Uterus (tissue), 2 donors: Measurements from ENCODE around the gene C1orf21.

Experiments used
- POLR2A ChIP-seq, 2 donors: fragments of 450-650 bp; IDR thresholded peaks; one replicate each; pipeline ENCODE4 v1.6.1; 2016; ENCODE audit warnings: antibody characterized with exemption in 2 of 2, mild to moderate bottlenecking in 1 of 2, moderate library complexity in 1 of 2
- TF ChIP-seq, protein P1 (sequence below), 4 experiments: fragments of 200-600 bp in 2 of 4; fragments of 450-650 bp in 2 of 4; sonication (generic) in 2 of 4; IDR thresholded peaks; one replicate each; pipeline ENCODE4 v1.5.1; 2016 to 2019; ENCODE audit warnings: antibody characterized with exemption in 4 of 4, mild to moderate bottlenecking in 2 of 4, moderate library complexity in 1 of 4

DNA sequence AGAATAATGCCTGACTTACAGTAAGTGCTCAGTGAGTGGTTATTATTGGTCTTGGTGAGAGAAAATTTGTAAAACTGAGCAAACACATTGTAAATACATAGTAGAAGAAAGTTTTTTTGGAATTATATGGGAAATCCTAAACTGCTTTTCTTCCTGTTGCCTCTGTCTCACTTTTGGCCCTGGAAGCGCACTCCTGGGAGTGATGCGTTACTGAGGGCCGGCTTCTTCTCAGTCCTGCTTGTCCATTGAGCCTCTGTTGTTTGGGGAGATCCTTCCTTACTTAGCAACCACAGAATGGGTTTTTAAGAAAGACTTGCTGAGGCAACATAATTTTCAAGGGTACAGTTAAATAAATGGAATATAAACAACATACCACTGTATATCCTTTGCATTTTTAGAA, 201.9 kb downstream of the C1orf21 start:
- TF ChIP-seq, protein P1, sequence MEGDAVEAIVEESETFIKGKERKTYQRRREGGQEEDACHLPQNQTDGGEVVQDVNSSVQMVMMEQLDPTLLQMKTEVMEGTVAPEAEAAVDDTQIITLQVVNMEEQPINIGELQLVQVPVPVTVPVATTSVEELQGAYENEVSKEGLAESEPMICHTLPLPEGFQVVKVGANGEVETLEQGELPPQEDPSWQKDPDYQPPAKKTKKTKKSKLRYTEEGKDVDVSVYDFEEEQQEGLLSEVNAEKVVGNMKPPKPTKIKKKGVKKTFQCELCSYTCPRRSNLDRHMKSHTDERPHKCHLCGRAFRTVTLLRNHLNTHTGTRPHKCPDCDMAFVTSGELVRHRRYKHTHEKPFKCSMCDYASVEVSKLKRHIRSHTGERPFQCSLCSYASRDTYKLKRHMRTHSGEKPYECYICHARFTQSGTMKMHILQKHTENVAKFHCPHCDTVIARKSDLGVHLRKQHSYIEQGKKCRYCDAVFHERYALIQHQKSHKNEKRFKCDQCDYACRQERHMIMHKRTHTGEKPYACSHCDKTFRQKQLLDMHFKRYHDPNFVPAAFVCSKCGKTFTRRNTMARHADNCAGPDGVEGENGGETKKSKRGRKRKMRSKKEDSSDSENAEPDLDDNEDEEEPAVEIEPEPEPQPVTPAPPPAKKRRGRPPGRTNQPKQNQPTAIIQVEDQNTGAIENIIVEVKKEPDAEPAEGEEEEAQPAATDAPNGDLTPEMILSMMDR (IDR thresholded peaks at IDR 0.05) = no peak
- no peak for TF ChIP-seq POLR2A (IDR thresholded peaks at IDR 0.05)
